Endodermal cell (in vitro differentiated cells): ENCODE data around the gene PPP1R9A. TPM values are rescaled to one million over a fixed set of nuclear protein-coding genes. Genes with fewer than 3 reads are reported as not detected.

ENCODE experiments used
- DNase-seq: peaks from one replicate; pipeline ENCODE4 v3.0.0-alpha.2; 2017
- H3K27ac ChIP-seq: 2 replicates; pipeline ENCODE4 v1.5.1; 2013; ENCODE audit warnings: mild to moderate bottlenecking, low read depth, low read length, moderate library complexity
- H3K27me3 ChIP-seq: 2 replicates; pipeline ENCODE4 v1.6.1; 2013; ENCODE audit warnings: mild to moderate bottlenecking, low read length, moderate library complexity; ENCODE audit not compliant: insufficient read depth, control insufficient read depth, poor library complexity, severe bottlenecking
- H3K36me3 ChIP-seq: 2 replicates; pipeline ENCODE4 v1.7.0; 2013; ENCODE audit warnings: mild to moderate bottlenecking, low read length, moderate library complexity; ENCODE audit not compliant: control insufficient read depth, insufficient read depth
- H3K4me1 ChIP-seq: one replicate; pipeline ENCODE4 v1.7.0; 2013; ENCODE audit warnings: low read length; ENCODE audit not compliant: control insufficient read depth, insufficient read depth
- H3K4me3 ChIP-seq: 2 replicates; pipeline ENCODE4 v1.5.1; 2013; ENCODE audit warnings: mild to moderate bottlenecking, low read length, moderate library complexity
- H3K9ac ChIP-seq: 2 replicates; pipeline ENCODE4 v1.6.1; 2013; ENCODE audit warnings: mild to moderate bottlenecking, low read length, moderate library complexity; ENCODE audit not compliant: poor library complexity, severe bottlenecking; ENCODE audit errors: extremely low read depth
- H3K9me3 ChIP-seq: 2 replicates; pipeline ENCODE4 v1.6.1; 2013; ENCODE audit warnings: mild to moderate bottlenecking, low read length, moderate library complexity; ENCODE audit not compliant: control insufficient read depth
- H3K27ac Mint-ChIP-seq: 2 replicates; pipeline ENCODE4 v1.8.0; 2020; ENCODE audit warnings: mixed read lengths
- H3K27me3 Mint-ChIP-seq: 2 replicates; pipeline ENCODE4 v1.8.0; 2021; ENCODE audit warnings: mild to moderate bottlenecking, mixed read lengths; ENCODE audit not compliant: insufficient read depth
- H3K36me3 Mint-ChIP-seq: 2 replicates; pipeline ENCODE4 v1.8.0; 2020; ENCODE audit warnings: low read depth, mixed read lengths
- H3K4me1 Mint-ChIP-seq: 2 replicates; pipeline ENCODE4 v1.8.0; 2020; ENCODE audit warnings: mixed read lengths
- H3K4me3 Mint-ChIP-seq: 2 replicates; pipeline ENCODE4 v1.8.0; 2020; ENCODE audit warnings: mild to moderate bottlenecking, moderate library complexity, mixed read lengths
- H3K9me3 Mint-ChIP-seq: 2 replicates; pipeline ENCODE4 v1.8.0; 2020; ENCODE audit warnings: mild to moderate bottlenecking, mixed read lengths
- WGBS, 2 experiments: methylation state at CpG; one replicate each; pipeline versions ENCODE4 v1.1.5 to v1.1.7; 2013; ENCODE audit warnings: missing lambda C conversion rate in 2 of 2, mixed read lengths in 1 of 2; ENCODE audit not compliant: insufficient coverage in 1 of 2, insufficient read length in 1 of 2; 5-methylcytosine and 5-hydroxymethylcytosine counted together
- total RNA-seq, 2 donors: library from RNA; stranded (reverse); fragmentation: NEBNext Ultra II Directional in 1 of 2; extraction: Animal tissue kit (Norgen Biotek cat#: 25700) in 1 of 2; gene quantifications; 2 replicates in 1 of 2; 3 replicates in 1 of 2; pipeline ENCODE4 v1.2.1, GENCODE V29; 2021
- TF ChIP-seq, protein P1 (sequence below): fragments of 200-600 bp; sonication (generic); conservative IDR thresholded peaks from 2 replicates; pipeline ENCODE4 v1.5.0; 2021; ENCODE audit warnings: antibody characterized with exemption, mild to moderate bottlenecking

Gene PPP1R9A
- total RNA-seq, 2 donors from 2014 or later: 38.7 to 39.4 TPM

GRCh38 chr7:95238252-95238943 is 331.0 kb downstream of the PPP1R9A start:
- H3K4me3 Mint-ChIP-seq: no peak overlapping the region
- Histone ChIP-seq H3K27ac (no peak overlapping the region), H3K36me3 (no peaks in the 10 kb centered on the region), H3K27me3 (no peaks in the 10 kb centered on the region), H3K9ac (no peak overlapping the region), H3K4me3 (no peak overlapping the region), H3K9me3 (no peaks in the 10 kb centered on the region), H3K4me1 (no peaks in the 10 kb centered on the region)
- 91 to 100% methylated on average over 1 to 3 of the region's 3 CpGs for WGBS, 2 experiments
- H3K9me3 Mint-ChIP-seq: peaks cover 7% of the 10 kb centered on the region
- no peaks in the 10 kb centered on the region for H3K27me3 Mint-ChIP-seq
- TF ChIP-seq, protein P1, sequence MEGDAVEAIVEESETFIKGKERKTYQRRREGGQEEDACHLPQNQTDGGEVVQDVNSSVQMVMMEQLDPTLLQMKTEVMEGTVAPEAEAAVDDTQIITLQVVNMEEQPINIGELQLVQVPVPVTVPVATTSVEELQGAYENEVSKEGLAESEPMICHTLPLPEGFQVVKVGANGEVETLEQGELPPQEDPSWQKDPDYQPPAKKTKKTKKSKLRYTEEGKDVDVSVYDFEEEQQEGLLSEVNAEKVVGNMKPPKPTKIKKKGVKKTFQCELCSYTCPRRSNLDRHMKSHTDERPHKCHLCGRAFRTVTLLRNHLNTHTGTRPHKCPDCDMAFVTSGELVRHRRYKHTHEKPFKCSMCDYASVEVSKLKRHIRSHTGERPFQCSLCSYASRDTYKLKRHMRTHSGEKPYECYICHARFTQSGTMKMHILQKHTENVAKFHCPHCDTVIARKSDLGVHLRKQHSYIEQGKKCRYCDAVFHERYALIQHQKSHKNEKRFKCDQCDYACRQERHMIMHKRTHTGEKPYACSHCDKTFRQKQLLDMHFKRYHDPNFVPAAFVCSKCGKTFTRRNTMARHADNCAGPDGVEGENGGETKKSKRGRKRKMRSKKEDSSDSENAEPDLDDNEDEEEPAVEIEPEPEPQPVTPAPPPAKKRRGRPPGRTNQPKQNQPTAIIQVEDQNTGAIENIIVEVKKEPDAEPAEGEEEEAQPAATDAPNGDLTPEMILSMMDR: no peak
- H3K36me3 Mint-ChIP-seq: no peaks in the 10 kb centered on the region
- no peak overlapping the region for H3K27ac Mint-ChIP-seq
- no peaks in the 10 kb centered on the region for H3K4me1 Mint-ChIP-seq
- DNase-seq: no peak

DNA sequence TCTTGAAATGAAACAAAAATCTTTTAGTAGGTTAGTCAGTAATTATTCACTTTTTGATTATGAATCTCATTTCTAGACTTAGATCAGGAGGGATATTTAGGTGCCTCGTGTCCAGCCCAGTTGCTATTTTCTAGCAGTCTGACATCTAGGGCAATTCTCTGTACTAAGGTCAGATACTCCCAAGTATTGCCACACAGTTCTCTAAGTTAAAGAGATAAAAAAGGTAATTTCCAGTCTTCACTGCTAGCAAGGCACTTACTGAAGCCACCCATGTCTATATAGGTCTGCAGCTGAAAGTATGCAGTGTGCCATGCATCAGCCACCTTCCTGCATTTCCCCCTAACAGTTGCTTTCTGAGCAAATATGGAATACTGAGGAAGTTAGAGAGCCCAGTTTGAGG is 333.5 kb downstream of the PPP1R9A start:
- H3K36me3 Mint-ChIP-seq: no peaks in the 10 kb centered on the region
- no peaks in the 10 kb centered on the region for H3K4me1 ChIP-seq
- no peaks in the 10 kb centered on the region for H3K27me3 Mint-ChIP-seq
- H3K27ac ChIP-seq: no peak overlapping the region
- no peaks in the 10 kb centered on the region for H3K36me3 ChIP-seq
- H3K9ac ChIP-seq: no peak overlapping the region
- no peak overlapping the region for H3K4me3 Mint-ChIP-seq
- no peaks in the 10 kb centered on the region for H3K4me1 Mint-ChIP-seq
- no peak overlapping the region for H3K4me3 ChIP-seq
- TF ChIP-seq, protein P1: no peak
- no peaks in the 10 kb centered on the region for H3K27me3 ChIP-seq
- no peaks in the 10 kb centered on the region for H3K9me3 Mint-ChIP-seq
- WGBS, 2 experiments: 95 to 100% methylated on average over 1 of the region's 1 CpG
- DNase-seq: no peak
- H3K27ac Mint-ChIP-seq: no peak overlapping the region
- H3K9me3 ChIP-seq: no peaks in the 10 kb centered on the region

GRCh38 chr7:95242266-95242665 is 334.9 kb downstream of the PPP1R9A start:
- Histone ChIP-seq H3K27me3 (no peaks in the 10 kb centered on the region), H3K4me1 (no peaks in the 10 kb centered on the region), H3K4me3 (no peak overlapping the region), H3K9ac (no peak overlapping the region), H3K36me3 (no peaks in the 10 kb centered on the region), H3K9me3 (no peaks in the 10 kb centered on the region), H3K27ac (no peak overlapping the region)
- 95% methylated on average over 2 of the region's 2 CpGs; no CpG with 5 or more reads in 1 of the 2 experiments for WGBS, 2 experiments
- TF ChIP-seq, protein P1: no peak
- Mint-ChIP-seq H3K27me3 (no peaks in the 10 kb centered on the region), H3K36me3 (no peaks in the 10 kb centered on the region), H3K27ac (no peak overlapping the region), H3K4me3 (no peak overlapping the region), H3K4me1 (peaks cover 13% of the 10 kb centered on the region), H3K9me3 (no peaks in the 10 kb centered on the region)
- DNase-seq: no peak
